HCT116 (cell line): Measurements from ENCODE around the gene TCERG1L. TPM values are rescaled to one million over a fixed set of nuclear protein-coding genes. Genes with fewer than 3 reads are reported as not detected.

Source experiments
- ATAC-seq: fragments of 200-7000 bp; cut with Tn5 transposase; 2 replicates; pipeline ENCODE4 v1.9.1; 2020; ENCODE audit warnings: mild to moderate bottlenecking, moderate library complexity
- BruUV-seq: library from RNA; stranded (reverse); fragments of 400-500 nt; replicated peaks from 2 replicates; lab custom pipeline; 2021; lab: Mats Ljungman, UMichigan
- CTCF ChIA-PET: fragments of 300-600 bp; sonication (Branson Sonifier 250); formaldehyde crosslinking; loops from one replicate; lab custom pipeline; 2021; ENCODE audit warnings: antibody characterized with exemption; lab: Charles Lee
- POLR2A ChIA-PET: fragments of 300-600, 350-600 bp; sonication (Branson Sonifier 250); formaldehyde crosslinking; loops from one replicate; lab custom pipeline; 2021; ENCODE audit warnings: antibody characterized with exemption; lab: Charles Lee
- RAD21 ChIA-PET, 2 experiments: fragments of 300-600 bp; sonication (Branson Sonifier 250); formaldehyde crosslinking; loops; one replicate each; lab custom pipeline; 2023; ENCODE audit warnings: low total read pairs in 2 of 2; ENCODE audit not compliant: uncharacterized antibody in 2 of 2, unreplicated experiment in 2 of 2, low non-redundant PET in 1 of 2; lab: Charles Lee
- DNase-seq: peaks from one replicate; pipeline ENCODE4 v3.0.0-alpha.2; 2010; ENCODE audit warnings: low read depth, low spot score
- H2AFZ ChIP-seq: fragments of 200-600 bp; shearing (Covaris generic), sonication (generic); 2 replicates; pipeline ENCODE4 v1.6.1; 2017; ENCODE audit warnings: low read depth, mixed run types, mixed read lengths, antibody characterized with exemption, low read length; ENCODE audit not compliant: poor library complexity, severe bottlenecking
- H3K27ac ChIP-seq: 2 replicates; pipeline ENCODE4 v1.5.1; 2012; ENCODE audit warnings: low read depth, low read length
- H3K27me3 ChIP-seq: fragments of 200-600 bp; sonication (generic); 2 replicates; pipeline ENCODE4 v1.6.1; 2016; ENCODE audit warnings: mixed run types, low read length, mixed read lengths; ENCODE audit not compliant: insufficient read depth
- H3K36me3 ChIP-seq, 2 experiments: fragments of 200-500 bp in 1 of 2; fragments of 200-600 bp in 1 of 2; sonication (Bioruptor generic) in 1 of 2; sonication (generic) in 1 of 2; 2 replicates each; pipeline versions ENCODE4 v1.5.1 to v1.6.1; 2014 to 2016; ENCODE audit warnings: low read length in 2 of 2, inconsistent platforms in 1 of 2, mixed read lengths in 1 of 2, mixed run types in 1 of 2; ENCODE audit not compliant: insufficient read depth in 2 of 2, control insufficient read depth in 1 of 2
- H3K4me1 ChIP-seq, 2 experiments: fragments of 200-600 bp in 1 of 2; sonication (generic) in 1 of 2; 2 replicates each; pipeline versions ENCODE4 v1.5.1 to v1.6.1; 2012 to 2017; ENCODE audit warnings: low read length in 2 of 2, inconsistent platforms in 1 of 2, mild to moderate bottlenecking in 1 of 2, mixed read lengths in 1 of 2, mixed run types in 1 of 2, moderate library complexity in 1 of 2; ENCODE audit not compliant: insufficient read depth in 2 of 2, control insufficient read depth in 1 of 2
- H3K4me2 ChIP-seq: fragments of 200-600 bp; sonication (generic); 2 replicates; pipeline ENCODE4 v1.6.1; 2017; ENCODE audit warnings: mixed run types, low read length, mixed read lengths
- H3K4me3 ChIP-seq, 2 experiments: fragments of 200-600 bp in 1 of 2; sonication (generic) in 1 of 2; replicated peaks in 1 of 2; 2 replicates each; pipeline ENCODE4 v1.5.1; 2011 to 2016; ENCODE audit warnings: low read length in 2 of 2, control low read depth in 1 of 2, low read depth in 1 of 2, mild to moderate bottlenecking in 1 of 2, mixed read lengths in 1 of 2, mixed run types in 1 of 2
- H3K79me2 ChIP-seq: fragments of 200-600 bp; sonication (generic); 2 replicates; pipeline ENCODE4 v1.6.1; 2017; ENCODE audit warnings: mild to moderate bottlenecking, mixed run types, low read length, moderate library complexity, mixed read lengths; ENCODE audit not compliant: insufficient read depth
- H3K9ac ChIP-seq: fragments of 200-600 bp; sonication (generic); 2 replicates; pipeline ENCODE4 v1.6.1; 2016; ENCODE audit warnings: low read length, mixed read lengths
- H3K9me2 ChIP-seq: fragments of 200-600 bp; sonication (generic), shearing (Covaris generic); 2 replicates; pipeline ENCODE4 v1.6.1; 2017; ENCODE audit warnings: mixed run types, mild to moderate bottlenecking, moderate library complexity; ENCODE audit not compliant: insufficient read depth
- H3K9me3 ChIP-seq, 2 experiments: fragments of 200-500 bp in 1 of 2; fragments of 200-600 bp in 1 of 2; sonication (Bioruptor generic) in 1 of 2; sonication (generic) in 1 of 2; 2 replicates each; pipeline ENCODE4 v1.6.1; 2014 to 2017; ENCODE audit warnings: low read length in 2 of 2, mixed read lengths in 2 of 2, inconsistent platforms in 1 of 2, low read depth in 1 of 2, mild to moderate bottlenecking in 1 of 2, mixed run types in 1 of 2, moderate library complexity in 1 of 2; ENCODE audit not compliant: control insufficient read depth in 1 of 2, insufficient read depth in 1 of 2
- H4K20me1 ChIP-seq: fragments of 200-600 bp; sonication (generic), shearing (Covaris generic); 2 replicates; pipeline ENCODE4 v1.6.1; 2017; ENCODE audit warnings: mixed run types, mild to moderate bottlenecking, moderate library complexity; ENCODE audit not compliant: insufficient read depth
- CBX3 ChIP-seq: IDR thresholded peaks from 2 replicates; pipeline ENCODE4 v1.6.1; 2012; ENCODE audit warnings: low read depth
- CEBPB ChIP-seq: IDR thresholded peaks from 2 replicates; pipeline ENCODE4 v1.6.1; 2012; ENCODE audit warnings: low read depth
- POLR2A ChIP-seq: IDR thresholded peaks from 2 replicates; pipeline ENCODE4 v1.7.0; 2011; ENCODE audit warnings: borderline replicate concordance; ENCODE audit not compliant: insufficient read depth, insufficient read length; ENCODE audit errors: extremely low read depth
- POLR2AphosphoS5 ChIP-seq: IDR thresholded peaks from 2 replicates; pipeline ENCODE4 v1.6.1; 2011; ENCODE audit warnings: mild to moderate bottlenecking, low read depth, low read length, moderate library complexity
- REST ChIP-seq: IDR thresholded peaks from 2 replicates; pipeline ENCODE4 v1.6.1; 2012; ENCODE audit warnings: low read depth
- SP1 ChIP-seq: IDR thresholded peaks from 2 replicates; pipeline ENCODE4 v1.6.1; 2012; ENCODE audit warnings: low read depth
- TCF7L2 ChIP-seq: IDR thresholded peaks from 2 replicates; pipeline ENCODE4 v1.7.0; 2011; ENCODE audit warnings: borderline replicate concordance, inconsistent platforms; ENCODE audit not compliant: insufficient read depth, insufficient read length; ENCODE audit errors: extremely low read depth
- ZBTB33 ChIP-seq: IDR thresholded peaks from 2 replicates; pipeline ENCODE4 v1.6.1; 2011; ENCODE audit warnings: mild to moderate bottlenecking, low read length, moderate library complexity; ENCODE audit not compliant: insufficient replicate concordance; ENCODE audit errors: extremely low read depth
- ZNF274 ChIP-seq: fragments of 200-500 bp; sonication (Bioruptor generic); IDR thresholded peaks from 2 replicates; pipeline ENCODE4 v1.6.1; 2014; ENCODE audit warnings: mild to moderate bottlenecking, low read depth, low read length, inconsistent platforms
- intact Hi-C: fragments of 100-400 bp; cut with micrococcal nuclease; formaldehyde crosslinking; loops from 2 replicates; pipeline ENCODE4 v1.10.0; 2022
- total RNA-seq: library from RNA; stranded (reverse); gene quantifications from one replicate; pipeline ENCODE4 v1.2.1, GENCODE V29; 2021; ENCODE audit not compliant: unreplicated experiment

Gene TCERG1L
- total RNA-seq, 1 experiment from 2014 or later, result not detected

GRCh38 chr10:131195558-131196159 lies 115.9 kb downstream of the TCERG1L start:
- no peak overlapping the region for H2AFZ ChIP-seq
- POLR2A ChIA-PET, result no interaction called here
- no peak overlapping the region for H3K4me2 ChIP-seq
- ATAC-seq, result no peak
- no peak overlapping the region for H3K4me3 ChIP-seq
- H3K9me3 ChIP-seq, result no peaks in the 10 kb centered on the region
- RAD21 ChIA-PET, result no interaction called here
- CTCF ChIA-PET, result no interaction called here
- TF ChIP-seq ZBTB33, result no peak
- TF ChIP-seq, all 23 proteins: peak for 0
- Histone ChIP-seq H3K36me3 (no peaks in the 10 kb centered on the region), H3K79me2 (no peaks in the 10 kb centered on the region), H3K27me3 (no peaks in the 10 kb centered on the region), H3K27ac (no peak overlapping the region), H3K4me1 (no peaks in the 10 kb centered on the region), H3K9me2 (no peaks in the 10 kb centered on the region), H3K9ac (no peak overlapping the region), H4K20me1 (no peaks in the 10 kb centered on the region)
- no TSS peak for BruUV-seq
- intact Hi-C loops, result no loop called here
- no peak for DNase-seq

GRCh38 chr10:131195116-131195515 lies 116.4 kb downstream of the TCERG1L start:
- Histone ChIP-seq H3K36me3 (no peaks in the 10 kb centered on the region), H3K9ac (no peak overlapping the region), H3K27ac (no peak overlapping the region), H3K9me3 (no peaks in the 10 kb centered on the region), H3K4me3 (no peak overlapping the region)
- ATAC-seq, result no peak
- POLR2A ChIA-PET, result no interaction called here
- BruUV-seq, result no TSS peak
- CTCF ChIA-PET, result no interaction called here
- TF ChIP-seq POLR2AphosphoS5 (no peak), TCF7L2 (no peak), SP1 (no peak), CBX3 (no peak), ZBTB33 (no peak), POLR2A (no peak), REST (no peak), ZNF274 (no peak), CEBPB (no peak)
- TF ChIP-seq, all 23 proteins: peak for 0
- Histone ChIP-seq H3K27me3 (no peaks in the 10 kb centered on the region), H3K79me2 (no peaks in the 10 kb centered on the region), H4K20me1 (no peaks in the 10 kb centered on the region), H2AFZ (no peak overlapping the region), H3K9me2 (no peaks in the 10 kb centered on the region), H3K4me2 (no peak overlapping the region), H3K4me1 (no peaks in the 10 kb centered on the region)
- RAD21 ChIA-PET, result no interaction called here
- intact Hi-C loops, result no loop called here
- no peak for DNase-seq
